ENCODE data around the gene ZMYND15. TPM values are rescaled to one million over a fixed set of nuclear protein-coding genes. Genes with fewer than 3 reads are reported as not detected.

The ZMYND15 gene
- total RNA-seq, 1 experiment from 2014 or later = 2.8 TPM

GRCh38 chr17:4753392-4753791 lies 13.8 kb downstream of the ZMYND15 start:
- no peak for ATAC-seq
- intact Hi-C loops (cut with micrococcal nuclease) = no loop called here
- H2AFZ ChIP-seq (ENCODE audit: low read depth, low read length, poor library complexity, severe bottlenecking) = no peak overlapping the region

More at GRCh38 chr17:4753392-4753791, 13.8 kb downstream of the ZMYND15 start:
- TF ChIP-seq REST (IDR thresholded peaks at IDR 0.05; ENCODE audit: low read depth) (no peak), CBX3 (IDR thresholded peaks at IDR 0.05; ENCODE audit: low read depth) (no peak), ZBTB33 (IDR thresholded peaks at IDR 0.05; ENCODE audit: extremely low read depth, insufficient replicate concordance, low read length) (no peak), ATF3 (IDR thresholded peaks at IDR 0.05) (no peak), POLR2AphosphoS5 (IDR thresholded peaks at IDR 0.05; ENCODE audit: low read depth, low read length) (no peak), CTCF (IDR thresholded peaks at IDR 0.05 in 2 of 3, conservative IDR thresholded peaks at IDR 0.05 in 1 of 3; ENCODE audit: borderline replicate concordance in 1 of 3, insufficient read depth in 1 of 3, low read depth in 2 of 3, low read length in 2 of 3) (no peak)
- H3K4me1 ChIP-seq (ENCODE audit: control insufficient read depth in 1 of 2, insufficient read depth in 2 of 2, low read length in 2 of 2) = no peaks in the 10 kb centered on the region
- H3K79me2 ChIP-seq (ENCODE audit: insufficient read depth, low read length) = no peaks in the 10 kb centered on the region
- no peak overlapping the region for H3K27ac ChIP-seq (ENCODE audit: low read depth, low read length)
- ChIA-PET CTCF (no interaction called here), POLR2A (no interaction called here), RAD21 (ENCODE audit: low non-redundant PET in 1 of 2, low total read pairs in 2 of 2, uncharacterized antibody in 2 of 2, unreplicated experiment in 2 of 2) (interaction anchor here in 1 of 2 experiments (0.7 kb wide), 1 partner anchor 108 kb away, joined by 3 read pairs; no protein-coding TSS in a partner anchor)
- H3K36me3 ChIP-seq (ENCODE audit: control insufficient read depth in 1 of 2, insufficient read depth in 2 of 2, low read length in 2 of 2) = no peaks in the 10 kb centered on the region
- 0 out of 2 replicates have a peak, but pooled peaks cover 5% of the 10 kb centered on the region for H3K27me3 ChIP-seq (ENCODE audit: insufficient read depth, low read length)
- H3K4me3 ChIP-seq (replicated peaks in 1 of 2; ENCODE audit: low read depth in 1 of 2, low read length in 2 of 2) = no peak overlapping the region
- H3K9me2 ChIP-seq (ENCODE audit: insufficient read depth) = no peaks in the 10 kb centered on the region
- H4K20me1 ChIP-seq (ENCODE audit: insufficient read depth) = no peaks in the 10 kb centered on the region
- no peak for DNase-seq (ENCODE audit: low read depth, low spot score)
- H3K4me2 ChIP-seq (ENCODE audit: low read length) = no peak overlapping the region
- H3K9ac ChIP-seq (ENCODE audit: low read length) = no peak overlapping the region
- H3K9me3 ChIP-seq (ENCODE audit: control insufficient read depth in 1 of 2, insufficient read depth in 1 of 2, low read depth in 1 of 2, low read length in 2 of 2) = no peaks in the 10 kb centered on the region
- no TSS peak for BruUV-seq (replicated peaks)
